Middle frontal gyrus (tissue), 1 donor: ENCODE data around the gene MAP2.

Experiments
- DNase-seq: peaks from one replicate; pipeline ENCODE4 v3.0.0-alpha.2; 2015; ENCODE audit warnings: low spot score; ENCODE audit errors: extremely low spot score

Gene MAP2

DNA sequence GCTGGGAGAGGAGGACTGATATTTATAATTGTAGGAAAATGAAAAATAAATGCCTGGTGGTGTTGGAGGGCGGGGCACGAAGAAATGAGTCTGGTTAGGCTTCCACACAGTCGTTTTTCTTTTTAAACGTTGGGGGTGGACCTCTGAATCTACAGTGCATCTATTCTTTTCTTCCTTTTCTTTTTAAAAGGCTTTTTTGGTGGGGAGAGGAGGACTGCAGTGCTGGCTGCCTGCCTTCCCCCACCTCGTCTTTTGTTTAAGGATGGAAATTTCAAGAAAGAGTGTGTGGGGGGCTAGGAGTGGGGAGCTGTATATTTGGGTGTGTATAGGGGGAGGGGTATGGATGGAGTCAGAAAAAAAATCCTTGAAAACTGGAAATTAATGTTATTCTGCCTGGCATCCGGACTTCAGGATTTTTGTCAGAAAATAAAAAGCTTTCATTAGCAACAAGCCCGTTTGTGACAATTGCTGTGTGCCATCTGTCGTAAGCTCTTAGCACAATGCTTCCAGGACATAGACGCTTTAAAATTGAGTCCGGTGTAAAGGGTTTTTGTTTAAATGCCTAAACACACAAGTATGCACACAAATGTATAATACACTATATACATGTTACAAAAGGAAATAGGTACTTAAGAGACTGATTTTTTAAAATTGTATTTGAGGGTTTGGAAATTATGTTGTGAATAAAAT is 1.1 kb downstream of the MAP2 start:
- no peak for DNase-seq

DNA sequence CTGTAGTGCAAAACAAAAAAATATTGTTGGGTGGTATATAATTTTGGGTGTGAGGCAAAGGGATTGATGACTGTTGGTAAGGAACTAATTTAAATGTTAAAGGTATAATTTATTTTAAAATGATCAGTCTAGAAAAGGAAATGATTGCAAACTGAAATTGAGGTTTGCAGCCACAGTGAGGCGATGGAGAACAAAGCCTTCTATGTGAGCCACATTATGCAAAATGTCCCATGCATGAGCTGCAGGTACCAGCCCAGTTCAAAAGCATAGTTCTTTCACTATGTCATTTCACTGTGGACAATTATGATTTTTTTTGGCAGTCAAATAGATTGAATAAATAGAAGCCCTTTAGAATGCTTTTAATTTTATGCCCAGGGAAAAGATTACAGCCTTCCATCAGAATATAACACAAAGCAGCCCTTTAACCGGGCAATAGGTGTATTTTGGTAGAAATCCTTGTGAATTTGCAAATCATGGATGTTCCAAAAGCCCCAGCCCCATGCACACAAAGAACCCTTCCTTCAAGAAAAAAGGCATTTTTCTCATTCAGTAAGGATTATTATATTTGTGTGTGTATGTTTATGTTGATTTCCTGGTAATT is 1.7 kb downstream of the MAP2 start:
- DNase-seq, result no peak

DNA sequence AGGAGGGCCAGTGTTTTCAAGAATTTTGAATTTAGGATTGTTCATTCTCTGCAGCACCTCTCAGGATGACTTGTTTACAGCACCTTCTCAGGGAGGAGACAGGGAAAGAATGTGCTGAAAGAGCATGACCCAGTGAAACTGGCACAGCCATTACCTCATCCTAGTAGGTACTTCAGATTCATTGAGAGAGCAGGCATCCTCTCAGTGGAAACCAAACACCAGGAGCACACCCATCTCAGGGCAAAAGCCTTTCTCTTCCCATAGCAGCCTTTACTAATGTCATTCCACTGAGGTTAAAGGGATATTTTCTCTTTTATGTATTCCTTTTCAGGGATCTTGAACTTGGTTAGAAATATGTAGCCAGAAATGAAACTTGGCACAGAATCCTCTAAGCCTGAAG is 2.6 kb downstream of the MAP2 start:
- no peak for DNase-seq

DNA sequence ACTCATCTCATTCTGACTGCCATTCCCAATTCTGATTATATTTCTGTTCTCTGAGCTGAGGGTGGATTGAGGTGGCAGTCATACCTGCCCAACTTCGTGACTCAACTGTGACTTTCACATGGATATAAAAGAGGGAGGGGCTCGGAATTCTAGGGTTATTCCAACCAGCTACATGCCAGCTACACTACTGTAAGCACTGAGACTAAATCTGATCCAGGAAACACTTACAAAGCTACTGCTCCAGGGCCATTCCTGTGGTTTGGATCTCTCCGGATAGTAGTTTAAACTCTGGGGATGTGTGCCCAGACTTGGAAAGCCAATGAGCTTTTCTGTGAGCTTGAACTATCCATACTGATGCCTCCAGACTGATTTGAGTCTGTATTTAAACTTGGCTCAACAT is 7.9 kb downstream of the MAP2 start:
- no peak for DNase-seq

DNA sequence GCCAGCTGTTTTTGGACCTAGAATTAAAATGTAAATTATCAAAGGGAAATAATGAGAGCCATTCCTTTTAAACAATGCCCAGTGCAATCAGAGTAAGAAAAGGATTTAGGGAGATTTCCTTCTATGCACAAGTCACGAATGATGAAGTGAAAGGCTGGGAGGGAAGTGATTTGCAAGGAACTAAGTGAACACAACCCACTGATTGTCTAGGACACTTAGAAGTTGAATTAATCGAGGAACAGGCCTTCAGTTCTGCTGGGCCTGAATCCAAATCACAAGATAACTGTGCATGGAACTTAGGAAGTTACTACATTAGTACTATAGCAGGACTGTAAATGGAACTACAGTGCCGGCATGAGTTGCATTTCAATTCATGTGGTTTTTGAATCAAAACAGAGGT is 17.7 kb downstream of the MAP2 start:
- DNase-seq, result no peak

DNA sequence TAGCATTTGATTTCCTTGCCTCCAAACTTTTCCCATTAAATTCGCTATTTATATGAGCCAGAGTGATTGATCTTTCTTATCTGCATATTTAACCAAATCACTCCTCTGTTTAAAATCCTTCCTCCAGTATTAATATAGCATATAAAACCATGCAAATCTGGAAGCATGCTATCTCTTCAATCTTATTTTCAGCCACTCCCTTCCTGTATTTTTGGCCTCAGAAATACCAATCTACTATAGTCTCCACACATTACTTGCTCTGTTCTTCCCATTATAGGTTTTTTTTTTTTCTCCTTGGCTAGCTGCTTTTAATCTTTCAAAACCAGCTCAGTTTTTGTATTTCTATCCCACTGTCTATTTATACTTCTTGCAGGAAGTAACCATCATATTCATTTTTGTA is 19.1 kb downstream of the MAP2 start:
- no peak for DNase-seq

DNA sequence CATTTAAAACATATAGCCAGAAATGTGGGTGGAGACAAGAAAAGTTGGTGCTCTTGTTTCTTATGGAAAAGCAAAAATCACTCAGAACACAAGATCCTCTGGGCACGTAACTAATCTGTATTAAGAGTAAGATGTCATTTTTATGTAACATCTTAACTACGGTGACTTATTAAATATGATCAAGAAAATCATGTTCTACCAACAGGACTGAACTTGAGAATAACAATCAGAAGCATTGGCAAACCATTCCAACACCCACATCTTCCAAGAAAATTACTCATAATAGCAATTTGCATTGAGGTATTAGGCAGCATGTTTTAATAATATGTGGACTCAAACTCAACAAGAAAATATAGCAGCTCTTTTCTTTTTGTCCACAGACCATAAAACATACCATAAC is 21.6 kb downstream of the MAP2 start:
- DNase-seq, result no peak

DNA sequence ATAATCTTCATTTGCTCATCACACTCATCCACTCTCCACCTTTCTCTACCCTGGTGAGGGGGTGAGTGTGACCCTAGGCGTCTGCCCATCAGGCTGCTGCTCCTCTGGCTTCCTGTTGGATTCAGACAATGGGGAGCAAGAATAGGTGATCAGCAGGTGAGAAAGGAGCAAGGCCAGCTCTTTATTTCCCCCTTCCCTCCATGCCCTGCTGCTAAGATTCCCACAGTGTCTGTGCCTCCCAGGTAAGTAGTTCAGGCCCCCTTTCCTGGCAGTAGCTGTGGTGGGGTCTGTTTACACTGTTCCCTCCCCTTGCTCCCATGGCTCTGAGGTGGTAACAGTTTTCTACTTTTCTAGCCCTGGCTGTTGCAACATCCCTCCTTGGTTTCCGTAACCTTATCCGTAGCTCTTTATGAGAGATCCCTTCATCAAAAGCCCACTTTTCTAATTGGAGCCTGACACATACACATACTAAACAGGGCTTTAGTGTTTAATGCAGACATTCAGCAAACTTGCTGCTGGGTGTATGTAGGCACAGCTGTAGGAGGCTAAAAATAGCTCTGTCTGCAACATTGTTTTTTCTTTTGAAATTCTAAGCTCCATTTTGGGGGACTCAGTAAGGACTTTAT is 27.5 kb downstream of the MAP2 start:
- peak; percentile 18 for DNase-seq

DNA sequence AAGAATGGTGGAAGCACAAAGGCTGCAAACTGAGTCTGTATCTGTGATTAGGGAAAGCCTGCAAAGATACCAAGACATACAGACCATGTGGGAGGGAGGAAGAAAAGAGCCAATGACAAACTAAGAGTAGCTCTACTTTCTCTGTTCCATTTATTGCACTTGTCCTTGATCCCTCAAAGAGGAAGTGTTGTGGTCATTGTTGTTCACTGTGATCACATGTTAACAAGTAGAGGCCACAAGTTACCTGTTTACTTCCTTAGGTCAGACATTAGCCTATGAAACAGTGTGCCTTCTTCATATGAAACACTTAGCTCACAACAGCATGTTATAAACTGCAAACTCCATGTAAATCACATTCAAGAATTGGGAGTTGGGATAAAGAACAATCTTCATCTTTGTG is 32.6 kb downstream of the MAP2 start:
- DNase-seq, result no peak

DNA sequence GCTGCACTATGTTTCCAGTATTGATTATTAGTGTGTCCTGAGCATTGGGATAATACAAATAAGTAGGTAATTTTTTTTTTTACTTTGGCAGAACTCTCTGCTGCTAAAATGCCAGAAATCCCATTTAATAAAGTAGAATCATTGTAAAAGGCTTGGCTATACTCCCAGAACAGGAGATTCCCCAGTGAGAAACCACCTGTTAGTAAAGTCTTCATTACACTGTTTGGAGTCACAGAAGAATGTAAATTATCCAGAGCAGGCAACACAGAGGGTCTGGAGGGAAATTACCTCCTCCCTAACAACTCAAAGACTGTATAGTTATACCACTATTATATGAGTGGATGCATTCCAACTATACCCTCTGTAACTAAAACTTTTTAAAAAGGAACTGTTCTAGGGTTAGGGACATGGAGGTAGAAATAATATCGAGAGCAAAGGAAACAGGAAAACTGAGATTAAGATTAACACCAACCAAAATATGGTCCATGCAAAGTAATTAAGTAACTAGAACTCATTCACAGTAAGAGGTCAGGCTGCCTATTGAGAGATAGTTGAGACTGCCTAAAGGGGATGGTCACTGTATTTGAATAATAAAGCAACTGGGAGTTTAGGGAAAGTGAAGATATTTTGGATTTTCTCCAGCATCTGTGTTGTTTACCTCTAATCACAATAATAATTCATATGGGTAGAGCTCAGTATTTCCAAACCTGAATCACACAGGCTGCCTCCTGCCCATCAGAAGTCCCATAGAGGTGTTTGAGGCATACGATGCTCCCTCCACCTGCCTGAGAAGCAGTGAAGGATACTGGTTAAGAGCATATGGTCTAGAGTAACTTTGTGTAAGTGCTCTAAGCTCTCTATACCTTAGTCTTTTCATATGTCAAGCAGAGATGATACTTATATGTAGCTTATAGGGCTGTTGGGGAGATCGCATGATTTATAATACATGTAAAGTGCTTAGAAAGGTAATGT is 34.4 kb downstream of the MAP2 start:
- DNase-seq, result no peak

DNA sequence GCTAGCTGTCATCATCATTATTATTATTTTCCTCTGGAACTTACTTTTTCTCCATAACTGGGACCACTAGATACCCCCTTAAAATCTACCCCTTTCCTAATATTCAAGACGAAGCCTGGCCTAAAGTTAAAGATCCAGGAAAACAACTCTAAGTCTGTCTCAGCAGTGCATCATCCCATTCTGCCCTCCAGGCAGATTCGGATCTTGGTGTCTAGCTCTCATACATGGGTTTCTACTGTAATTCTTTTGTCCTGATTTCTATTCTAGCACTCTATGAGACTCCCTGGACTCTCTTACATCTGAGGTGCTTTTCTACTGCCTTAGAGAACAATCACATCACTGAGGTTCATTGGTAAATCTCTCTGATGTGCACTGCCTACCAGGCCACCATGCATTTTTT is 35.5 kb downstream of the MAP2 start:
- no peak for DNase-seq

DNA sequence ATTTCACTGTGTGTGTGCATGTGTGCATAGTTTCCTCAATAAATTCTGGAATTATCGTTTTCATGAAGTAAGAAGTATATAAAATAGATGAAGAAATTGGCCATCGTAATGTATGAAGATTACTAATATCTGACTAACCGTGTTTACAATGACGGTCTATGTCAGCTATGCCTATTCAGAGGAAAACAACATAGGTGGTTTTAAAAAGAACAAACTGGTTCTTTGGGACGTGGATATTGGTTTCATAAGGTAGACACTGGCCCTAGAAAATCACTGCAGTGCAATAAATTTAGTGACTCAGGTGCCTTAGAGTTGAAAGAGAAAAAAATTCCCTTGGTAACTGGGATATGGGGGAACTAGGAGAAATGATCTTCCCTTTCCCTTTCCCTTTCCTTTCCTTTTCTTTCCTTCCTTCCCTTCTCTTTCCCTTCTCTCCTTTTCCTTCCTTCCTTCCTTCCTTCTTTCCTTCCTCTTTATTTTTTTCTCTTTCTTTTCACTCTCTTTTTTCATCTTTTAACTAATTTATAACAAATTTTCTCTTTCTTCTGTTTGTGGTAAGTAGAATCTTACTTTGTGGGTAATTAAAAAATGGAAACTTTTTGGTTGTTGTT is 36.4 kb downstream of the MAP2 start:
- DNase-seq, result no peak

DNA sequence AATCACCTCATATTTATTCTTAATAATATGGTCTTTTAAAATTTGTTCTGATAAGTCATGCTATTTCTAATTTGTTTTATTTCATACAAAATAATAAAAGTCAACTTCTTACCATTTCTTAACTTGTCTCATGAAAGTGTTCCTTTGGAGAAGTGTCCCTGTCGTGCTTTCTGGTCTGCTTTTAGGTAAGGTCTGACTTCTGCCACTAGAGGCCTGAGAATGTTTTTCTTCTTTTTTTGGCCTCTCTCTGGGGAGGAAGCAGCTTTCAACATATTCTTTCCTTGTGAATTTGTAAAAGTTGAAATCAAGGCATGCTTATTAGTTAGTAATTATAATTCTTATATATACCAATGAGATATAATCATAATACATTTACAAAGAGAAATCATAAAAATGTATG is 39.4 kb downstream of the MAP2 start:
- DNase-seq, result no peak

DNA sequence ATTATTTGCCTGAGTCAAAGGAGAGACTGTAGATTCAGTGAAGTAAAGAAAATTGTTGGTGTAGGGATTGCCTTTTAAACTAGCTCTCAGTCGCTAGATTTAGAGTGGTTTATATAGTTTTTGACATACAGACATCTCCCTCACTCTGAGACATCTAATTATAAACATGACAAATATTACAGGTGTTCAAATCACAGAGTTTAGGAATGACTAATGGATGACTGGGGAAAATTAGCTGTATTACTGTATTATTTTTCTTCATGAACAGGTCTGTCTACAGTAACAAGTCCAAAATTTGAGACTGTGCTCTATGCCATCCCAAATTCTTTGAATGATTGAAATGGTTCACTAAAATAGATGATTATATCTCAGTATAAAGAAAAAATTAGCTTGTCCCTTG is 40.0 kb downstream of the MAP2 start:
- DNase-seq, result no peak

DNA sequence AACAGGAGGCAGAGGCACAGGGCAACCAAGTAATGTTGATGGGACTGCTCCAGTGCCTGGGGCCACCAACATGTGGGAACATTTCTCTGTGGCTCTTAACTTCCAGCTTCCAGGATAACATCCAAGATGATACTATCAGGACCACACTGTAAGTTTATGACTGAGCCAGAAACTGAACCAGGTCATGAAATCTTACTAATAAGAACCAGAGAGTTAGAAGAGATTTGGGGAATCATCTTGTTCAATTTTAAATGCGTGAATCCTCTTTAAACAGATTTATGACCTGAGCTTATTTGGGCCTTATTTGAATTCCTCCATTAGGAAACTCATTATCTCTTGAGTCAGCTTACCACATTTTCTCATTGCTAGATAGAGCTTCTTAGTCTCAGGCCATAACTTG is 45.0 kb downstream of the MAP2 start:
- DNase-seq, result no peak

DNA sequence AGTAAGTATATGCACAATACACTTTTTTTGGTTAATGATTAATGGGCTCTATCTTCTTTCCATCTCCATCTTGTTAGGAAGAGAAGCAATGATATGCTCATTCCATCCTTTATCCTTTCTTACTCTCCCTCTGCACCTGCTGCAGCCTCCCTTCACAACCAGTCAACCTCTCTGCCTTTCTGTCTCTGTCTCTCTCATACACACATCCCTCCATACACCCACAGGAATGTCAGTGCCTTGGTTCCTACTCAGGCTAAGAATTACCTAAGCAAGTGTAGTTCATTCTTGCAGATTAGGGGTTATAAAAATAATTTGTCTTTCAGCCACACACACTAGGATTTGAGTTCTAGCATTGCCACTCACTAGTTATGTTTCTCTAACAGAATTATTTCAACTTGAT is 45.6 kb downstream of the MAP2 start:
- no peak for DNase-seq

DNA sequence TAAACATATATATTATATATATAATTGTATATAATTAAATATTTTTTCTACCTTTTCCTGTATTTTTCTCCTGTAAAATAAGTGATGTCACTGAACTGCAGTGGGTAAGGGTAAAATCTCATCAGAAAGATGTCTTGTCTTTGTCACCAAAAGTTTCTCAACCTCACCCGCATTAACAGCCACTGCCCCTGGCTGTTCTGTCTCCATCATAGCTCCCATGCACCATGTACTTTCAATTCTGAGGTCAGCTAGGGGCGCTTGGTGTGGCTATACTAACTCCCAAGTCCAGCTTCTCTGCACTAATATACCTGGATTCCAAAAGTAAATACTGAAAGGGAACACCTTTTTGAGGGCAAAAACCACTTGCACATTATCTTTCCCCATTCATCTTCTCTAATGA is 46.6 kb downstream of the MAP2 start:
- DNase-seq, result no peak

DNA sequence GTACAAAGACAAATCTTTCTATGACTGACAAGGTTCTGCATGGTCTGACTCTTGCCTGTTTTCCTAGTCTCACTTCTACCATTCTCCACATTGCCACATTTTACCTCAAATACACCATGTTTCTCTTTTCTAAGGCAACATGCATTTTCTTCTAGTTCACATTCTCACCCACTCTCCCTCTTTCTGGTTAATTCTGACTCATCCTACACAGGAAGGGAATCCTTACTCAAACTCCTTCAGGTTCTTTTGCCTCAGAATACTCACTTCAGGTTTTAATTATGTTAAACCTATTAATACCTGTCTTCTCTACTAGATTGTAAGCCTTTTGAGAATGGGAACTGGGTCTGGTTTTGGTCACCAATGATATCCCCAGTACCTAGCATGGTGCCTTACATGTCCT is 47.2 kb downstream of the MAP2 start:
- no peak for DNase-seq

DNA sequence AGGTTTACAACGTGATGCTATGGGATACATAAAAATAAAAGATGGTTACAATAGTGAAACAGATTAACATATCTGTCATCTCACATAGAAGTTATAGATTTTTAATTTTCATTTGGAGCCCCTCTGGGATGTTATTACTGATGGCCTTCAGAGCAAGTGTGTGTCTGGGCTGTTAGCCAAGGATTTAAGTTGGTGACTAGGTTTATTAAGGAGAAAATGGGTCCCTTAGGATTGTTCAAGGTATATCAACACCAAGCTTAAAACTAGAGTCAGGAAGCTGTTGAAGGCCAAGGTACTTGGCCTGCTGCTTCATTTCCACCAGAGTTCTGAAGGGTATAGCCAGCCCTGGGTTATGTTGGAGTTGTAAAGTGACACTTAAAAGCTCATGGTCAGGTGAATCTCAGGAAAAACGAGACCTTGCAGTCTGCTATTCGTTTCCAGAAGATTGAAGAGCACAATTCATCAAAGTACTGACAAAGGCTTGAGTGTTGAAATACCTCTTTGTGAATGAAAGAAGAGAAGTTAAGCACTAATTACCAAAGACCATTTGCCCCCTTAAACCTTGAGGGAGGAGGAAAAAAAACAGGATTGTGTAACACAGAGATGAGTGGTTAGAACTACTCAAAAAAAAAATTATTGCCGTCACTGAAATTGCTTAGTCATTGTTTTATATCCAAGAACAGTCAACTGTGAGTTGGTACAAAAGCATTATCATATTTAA is 48.4 kb downstream of the MAP2 start:
- no peak for DNase-seq

DNA sequence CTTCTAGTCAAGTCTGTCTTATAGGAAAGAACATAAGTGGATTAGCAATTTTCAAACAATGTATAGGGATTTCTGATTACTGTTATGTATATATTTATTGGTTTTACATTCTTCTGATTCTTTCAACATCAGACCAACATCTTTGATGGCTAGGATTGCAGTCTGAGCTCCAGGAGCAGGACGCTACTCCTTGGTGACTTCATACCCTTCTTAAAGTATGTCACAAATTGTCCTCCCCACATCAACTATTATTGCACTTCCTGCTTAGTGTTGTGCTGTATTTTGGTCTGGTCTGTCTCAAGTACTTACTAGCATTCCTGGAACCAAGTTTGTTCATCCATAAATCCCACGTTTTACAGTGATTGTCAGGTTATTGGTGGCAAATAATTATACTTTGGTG is 49.0 kb downstream of the MAP2 start:
- DNase-seq, result no peak

DNA sequence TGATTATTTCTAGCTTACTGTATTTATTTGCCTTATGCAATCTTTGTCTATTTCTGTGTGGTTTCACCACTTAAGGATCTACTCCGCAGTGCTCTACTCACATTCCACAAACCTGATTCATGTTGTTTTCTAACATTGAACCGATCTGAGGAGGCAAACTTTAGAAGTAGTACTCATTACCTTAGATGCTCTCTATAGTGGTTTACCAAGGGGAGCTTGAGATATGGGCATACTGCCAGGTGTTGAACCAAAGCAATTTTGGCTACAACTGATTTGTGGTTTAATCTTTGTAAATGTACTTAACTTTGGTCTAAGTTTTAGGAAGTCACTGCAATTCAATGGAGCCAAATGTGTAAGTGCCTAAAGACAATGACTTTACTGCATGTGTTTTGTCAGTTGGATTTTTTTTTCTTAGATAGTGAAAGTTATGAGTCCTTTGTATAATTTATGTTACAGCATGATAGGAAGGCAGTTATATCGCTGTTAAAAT is 50.1 kb downstream of the MAP2 start:
- DNase-seq, result no peak
